ENCODE data around the gene TEX264.

- TF ChIP-seq, protein P1, sequence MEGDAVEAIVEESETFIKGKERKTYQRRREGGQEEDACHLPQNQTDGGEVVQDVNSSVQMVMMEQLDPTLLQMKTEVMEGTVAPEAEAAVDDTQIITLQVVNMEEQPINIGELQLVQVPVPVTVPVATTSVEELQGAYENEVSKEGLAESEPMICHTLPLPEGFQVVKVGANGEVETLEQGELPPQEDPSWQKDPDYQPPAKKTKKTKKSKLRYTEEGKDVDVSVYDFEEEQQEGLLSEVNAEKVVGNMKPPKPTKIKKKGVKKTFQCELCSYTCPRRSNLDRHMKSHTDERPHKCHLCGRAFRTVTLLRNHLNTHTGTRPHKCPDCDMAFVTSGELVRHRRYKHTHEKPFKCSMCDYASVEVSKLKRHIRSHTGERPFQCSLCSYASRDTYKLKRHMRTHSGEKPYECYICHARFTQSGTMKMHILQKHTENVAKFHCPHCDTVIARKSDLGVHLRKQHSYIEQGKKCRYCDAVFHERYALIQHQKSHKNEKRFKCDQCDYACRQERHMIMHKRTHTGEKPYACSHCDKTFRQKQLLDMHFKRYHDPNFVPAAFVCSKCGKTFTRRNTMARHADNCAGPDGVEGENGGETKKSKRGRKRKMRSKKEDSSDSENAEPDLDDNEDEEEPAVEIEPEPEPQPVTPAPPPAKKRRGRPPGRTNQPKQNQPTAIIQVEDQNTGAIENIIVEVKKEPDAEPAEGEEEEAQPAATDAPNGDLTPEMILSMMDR (conservative IDR thresholded peaks at IDR 0.05; ENCODE audit: low read depth, low read length) = no peak
- TF ChIP-seq EZH2 (IDR thresholded peaks at IDR 0.05; ENCODE audit: borderline replicate concordance, low read depth, low read length, poor library complexity, severe bottlenecking) = no peak
Measured at GRCh38 chr3:51678186-51678585, 7.1 kb downstream of the TEX264 start.

Data from A673 (cell line).